Activated gamma-delta T cell (primary cell): ENCODE data around the gene LILRA5.
"Not testable (repeated sequence)": the region's sequence is repeated elsewhere in the genome, so short reads cannot be mapped to it uniquely, and the experiment has no call there.

Experiments used
- DNase-seq: peaks from one replicate; lab custom pipeline; 2025; lab: John Stamatoyannopoulos, UW

Gene LILRA5

GRCh38 chr19:54273821-54274220, 39.1 kb downstream of the LILRA5 start:
- no peak for DNase-seq

GRCh38 chr19:54272181-54272580, 40.8 kb downstream of the LILRA5 start:
- DNase-seq, result not testable (repeated sequence)

GRCh38 chr19:54271587-54271986, 41.4 kb downstream of the LILRA5 start:
- not testable (repeated sequence) for DNase-seq

GRCh38 chr19:54271106-54271505, 41.9 kb downstream of the LILRA5 start:
- DNase-seq, result no peak

- no peak for DNase-seq
These were observed 44.0 kb downstream of the LILRA5 start for GRCh38 chr19:54268936-54269335.

- no peak for DNase-seq
These were observed 46.8 kb downstream of the LILRA5 start for GRCh38 chr19:54266133-54266532.

- no peak for DNase-seq
These were observed 50.5 kb downstream of the LILRA5 start for GRCh38 chr19:54262470-54262869.

- DNase-seq, result no peak
These were observed 50.9 kb downstream of the LILRA5 start for GRCh38 chr19:54262066-54262465.

GRCh38 chr19:54257116-54257480, 55.9 kb downstream of the LILRA5 start, which contains the start of gene LILRB5:
LILRB5 (minus strand) TSS chr19:54257273; CDS start chr19:54257193, 80 bp downstream.
- no peak for DNase-seq
